Esophagus mucosa (tissue), 1 donor: Measurements from ENCODE around the gene MAD1L1. TPM values are rescaled to one million over a fixed set of nuclear protein-coding genes. Genes with fewer than 3 reads are reported as not detected.
A peak's percentile ranks its signal among the peaks of the same experiment; 100 is the strongest.

ENCODE experiments used
- ATAC-seq: fragments of 200-7000 bp; cut with Tn5 transposase; one replicate; pipeline ENCODE4 v1.9.1; 2020
- total RNA-seq: library from RNA; stranded (reverse); gene quantifications from one replicate; pipeline ENCODE4 v1.2.4, GENCODE V29; 2023
- donor health status: DM: yes; HTN: yes; CAD: no.

Gene MAD1L1
- total RNA-seq, 1 donor from 2014 or later, result 23.7 TPM

- ATAC-seq, result no peak
Observed at GRCh38 chr7:1966631-1967200, 266.0 kb downstream of the MAD1L1 start.

- no peak for ATAC-seq
Observed at GRCh38 chr7:1965579-1966294, 267.0 kb downstream of the MAD1L1 start.

GRCh38 chr7:1964913-1965578 is 267.7 kb downstream of the MAD1L1 start:
- ATAC-seq, result peak; percentile 17

- ATAC-seq, result no peak
Observed at GRCh38 chr7:1964211-1964912, 268.4 kb downstream of the MAD1L1 start.

GRCh38 chr7:1963575-1963974 is 269.2 kb downstream of the MAD1L1 start:
- ATAC-seq, result no peak

GRCh38 chr7:1961701-1962276 is 271.0 kb downstream of the MAD1L1 start:
- no peak for ATAC-seq

- ATAC-seq, result no peak
Observed at GRCh38 chr7:1959305-1959704, 273.4 kb downstream of the MAD1L1 start.

- no peak for ATAC-seq
Observed at GRCh38 chr7:1957471-1958225, 275.1 kb downstream of the MAD1L1 start.

- no peak for ATAC-seq
Observed at GRCh38 chr7:1956611-1957470, 275.9 kb downstream of the MAD1L1 start.

- no peak for ATAC-seq
Observed at GRCh38 chr7:1956141-1956540, 276.6 kb downstream of the MAD1L1 start.

- no peak for ATAC-seq
Observed at GRCh38 chr7:1954366-1955004, 278.3 kb downstream of the MAD1L1 start.

GRCh38 chr7:1953199-1954190 is 279.2 kb downstream of the MAD1L1 start:
- no peak for ATAC-seq

GRCh38 chr7:1952781-1953180 is 280.0 kb downstream of the MAD1L1 start:
- ATAC-seq, result no peak

GRCh38 chr7:1952169-1952760 is 280.5 kb downstream of the MAD1L1 start:
- no peak for ATAC-seq

GRCh38 chr7:1951600-1951999 is 281.1 kb downstream of the MAD1L1 start:
- ATAC-seq, result no peak

- no peak for ATAC-seq
Observed at GRCh38 chr7:1951159-1951536, 281.6 kb downstream of the MAD1L1 start.

- ATAC-seq, result no peak
Observed at GRCh38 chr7:1950452-1951158, 282.1 kb downstream of the MAD1L1 start.

- ATAC-seq, result no peak
Observed at GRCh38 chr7:1950066-1950451, 282.7 kb downstream of the MAD1L1 start.
